K562 (cell line): ENCODE measurements around the gene MEIS2.

Source experiments
- EZH2 ChIP-seq: IDR thresholded peaks from 2 replicates; pipeline ENCODE4 v1.6.1; 2012; ENCODE audit warnings: low read depth, mild to moderate bottlenecking, inconsistent platforms, low read length, borderline replicate concordance
- KLF6 ChIP-seq: fragments of 250-450 bp; sonication (Bioruptor Pico); IDR thresholded peaks from 2 replicates; pipeline ENCODE4 v1.4.0; 2020; ENCODE audit warnings: mild to moderate bottlenecking, moderate library complexity, borderline replicate concordance
- RBBP5 ChIP-seq: fragments of 200-600 bp; sonication (generic); IDR thresholded peaks from 2 replicates; pipeline ENCODE4 v1.6.1; 2012; ENCODE audit warnings: borderline replicate concordance, mild to moderate bottlenecking, low read length, control low read depth, inconsistent platforms; ENCODE audit not compliant: insufficient read depth, poor library complexity, severe bottlenecking
- ZNF24 ChIP-seq: fragments of 450-650 bp; IDR thresholded peaks from 2 replicates; pipeline ENCODE4 v1.6.1; 2016
- ZNF316 ChIP-seq: fragments of 450-650 bp; IDR thresholded peaks from 2 replicates; pipeline ENCODE4 v1.6.1; 2016
- ZNF384 ChIP-seq: IDR thresholded peaks from 2 replicates; pipeline ENCODE4 v1.6.1; 2012; ENCODE audit warnings: low read depth, low read length, improper control_type of control experiment
- ZNF707 ChIP-seq: fragments of 250-450 bp; sonication (Bioruptor Pico); conservative IDR thresholded peaks from 2 replicates; pipeline ENCODE4 v1.8.0; 2022; ENCODE audit warnings: inconsistent platforms, mild to moderate bottlenecking, moderate library complexity
- TF ChIP-seq, protein P1 (sequence below): sonication (generic); formaldehyde crosslinking; IDR thresholded peaks from 2 replicates; pipeline ENCODE4 v1.9.0; 2022; ENCODE audit warnings: mild to moderate bottlenecking, missing genetic modification reagents
- TF ChIP-seq, protein P2 (sequence below), 2 experiments: fragments of 450-650 bp in 1 of 2; IDR thresholded peaks; 2 replicates each; pipeline ENCODE4 v1.6.1; 2011 to 2017; ENCODE audit warnings: low read depth in 2 of 2, antibody characterized with exemption in 1 of 2, borderline replicate concordance in 1 of 2, low read length in 1 of 2, mild to moderate bottlenecking in 1 of 2, mixed read lengths in 1 of 2; ENCODE audit not compliant: control insufficient read depth in 1 of 2
- TF ChIP-seq, protein P3 (sequence below): conservative IDR thresholded peaks from 2 replicates; pipeline ENCODE4 v1.6.1; 2011; ENCODE audit warnings: low read depth, mild to moderate bottlenecking, low read length; ENCODE audit not compliant: control insufficient read depth
- TF ChIP-seq, protein P4 (sequence below): sonication (generic); formaldehyde crosslinking; IDR thresholded peaks from 2 replicates; pipeline ENCODE4 v1.8.0; 2022; ENCODE audit warnings: missing genetic modification reagents, mild to moderate bottlenecking, borderline replicate concordance
- TF ChIP-seq, protein P5 (sequence below), 3 experiments: IDR thresholded peaks in 2 of 3; conservative IDR thresholded peaks in 1 of 3; 2 replicates each; pipeline ENCODE4 v1.5.1; 2011 to 2012; ENCODE audit warnings: low read length in 3 of 3, mild to moderate bottlenecking in 3 of 3, control low read depth in 2 of 3, improper control_type of control experiment in 1 of 3, inconsistent platforms in 1 of 3, low read depth in 1 of 3, mixed read lengths in 1 of 3, moderate library complexity in 1 of 3; ENCODE audit not compliant: insufficient read depth in 2 of 3
- TF ChIP-seq, protein P6 (sequence below): sonication (generic); formaldehyde crosslinking; IDR thresholded peaks from 2 replicates; pipeline ENCODE4 v1.8.0; 2023; ENCODE audit warnings: mild to moderate bottlenecking, missing genetic modification reagents

DNA sequence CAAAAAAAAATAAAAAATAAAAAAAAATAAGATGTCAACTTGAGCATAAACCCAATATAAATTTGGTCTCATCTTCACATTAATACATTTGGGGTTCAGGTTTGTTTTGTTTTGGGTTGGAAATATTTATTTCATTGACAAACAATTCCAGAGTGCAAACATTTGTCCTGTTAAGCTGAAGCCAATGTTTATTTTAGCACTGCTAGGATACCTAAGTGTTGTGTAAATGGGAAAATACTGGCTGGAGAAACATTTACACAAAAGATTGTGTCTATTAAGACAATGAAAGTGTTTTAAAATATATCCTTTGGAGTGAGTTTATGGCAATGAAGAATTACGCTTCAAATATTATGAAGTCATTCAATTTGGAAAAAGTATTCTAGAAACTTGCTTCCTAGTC, 91.1 kb downstream of the MEIS2 start:
- TF ChIP-seq, protein P1, sequence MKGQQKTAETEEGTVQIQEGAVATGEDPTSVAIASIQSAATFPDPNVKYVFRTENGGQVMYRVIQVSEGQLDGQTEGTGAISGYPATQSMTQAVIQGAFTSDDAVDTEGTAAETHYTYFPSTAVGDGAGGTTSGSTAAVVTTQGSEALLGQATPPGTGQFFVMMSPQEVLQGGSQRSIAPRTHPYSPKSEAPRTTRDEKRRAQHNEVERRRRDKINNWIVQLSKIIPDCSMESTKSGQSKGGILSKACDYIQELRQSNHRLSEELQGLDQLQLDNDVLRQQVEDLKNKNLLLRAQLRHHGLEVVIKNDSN (CRISPR knock-in tag) = no peak
- no peak for TF ChIP-seq RBBP5
- TF ChIP-seq, protein P2, sequence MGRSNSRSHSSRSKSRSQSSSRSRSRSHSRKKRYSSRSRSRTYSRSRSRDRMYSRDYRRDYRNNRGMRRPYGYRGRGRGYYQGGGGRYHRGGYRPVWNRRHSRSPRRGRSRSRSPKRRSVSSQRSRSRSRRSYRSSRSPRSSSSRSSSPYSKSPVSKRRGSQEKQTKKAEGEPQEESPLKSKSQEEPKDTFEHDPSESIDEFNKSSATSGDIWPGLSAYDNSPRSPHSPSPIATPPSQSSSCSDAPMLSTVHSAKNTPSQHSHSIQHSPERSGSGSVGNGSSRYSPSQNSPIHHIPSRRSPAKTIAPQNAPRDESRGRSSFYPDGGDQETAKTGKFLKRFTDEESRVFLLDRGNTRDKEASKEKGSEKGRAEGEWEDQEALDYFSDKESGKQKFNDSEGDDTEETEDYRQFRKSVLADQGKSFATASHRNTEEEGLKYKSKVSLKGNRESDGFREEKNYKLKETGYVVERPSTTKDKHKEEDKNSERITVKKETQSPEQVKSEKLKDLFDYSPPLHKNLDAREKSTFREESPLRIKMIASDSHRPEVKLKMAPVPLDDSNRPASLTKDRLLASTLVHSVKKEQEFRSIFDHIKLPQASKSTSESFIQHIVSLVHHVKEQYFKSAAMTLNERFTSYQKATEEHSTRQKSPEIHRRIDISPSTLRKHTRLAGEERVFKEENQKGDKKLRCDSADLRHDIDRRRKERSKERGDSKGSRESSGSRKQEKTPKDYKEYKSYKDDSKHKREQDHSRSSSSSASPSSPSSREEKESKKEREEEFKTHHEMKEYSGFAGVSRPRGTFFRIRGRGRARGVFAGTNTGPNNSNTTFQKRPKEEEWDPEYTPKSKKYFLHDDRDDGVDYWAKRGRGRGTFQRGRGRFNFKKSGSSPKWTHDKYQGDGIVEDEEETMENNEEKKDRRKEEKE (IDR thresholded peaks at IDR 0.05; ENCODE audit: borderline replicate concordance in 1 of 2, control insufficient read depth in 1 of 2, low read depth in 2 of 2, low read length in 1 of 2) = no peak
- TF ChIP-seq KLF6 (CRISPR knock-in tag) = no peak
- TF ChIP-seq ZNF316 = no peak
- TF ChIP-seq, protein P3, sequence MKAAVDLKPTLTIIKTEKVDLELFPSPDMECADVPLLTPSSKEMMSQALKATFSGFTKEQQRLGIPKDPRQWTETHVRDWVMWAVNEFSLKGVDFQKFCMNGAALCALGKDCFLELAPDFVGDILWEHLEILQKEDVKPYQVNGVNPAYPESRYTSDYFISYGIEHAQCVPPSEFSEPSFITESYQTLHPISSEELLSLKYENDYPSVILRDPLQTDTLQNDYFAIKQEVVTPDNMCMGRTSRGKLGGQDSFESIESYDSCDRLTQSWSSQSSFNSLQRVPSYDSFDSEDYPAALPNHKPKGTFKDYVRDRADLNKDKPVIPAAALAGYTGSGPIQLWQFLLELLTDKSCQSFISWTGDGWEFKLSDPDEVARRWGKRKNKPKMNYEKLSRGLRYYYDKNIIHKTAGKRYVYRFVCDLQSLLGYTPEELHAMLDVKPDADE = no peak
- TF ChIP-seq, protein P4, sequence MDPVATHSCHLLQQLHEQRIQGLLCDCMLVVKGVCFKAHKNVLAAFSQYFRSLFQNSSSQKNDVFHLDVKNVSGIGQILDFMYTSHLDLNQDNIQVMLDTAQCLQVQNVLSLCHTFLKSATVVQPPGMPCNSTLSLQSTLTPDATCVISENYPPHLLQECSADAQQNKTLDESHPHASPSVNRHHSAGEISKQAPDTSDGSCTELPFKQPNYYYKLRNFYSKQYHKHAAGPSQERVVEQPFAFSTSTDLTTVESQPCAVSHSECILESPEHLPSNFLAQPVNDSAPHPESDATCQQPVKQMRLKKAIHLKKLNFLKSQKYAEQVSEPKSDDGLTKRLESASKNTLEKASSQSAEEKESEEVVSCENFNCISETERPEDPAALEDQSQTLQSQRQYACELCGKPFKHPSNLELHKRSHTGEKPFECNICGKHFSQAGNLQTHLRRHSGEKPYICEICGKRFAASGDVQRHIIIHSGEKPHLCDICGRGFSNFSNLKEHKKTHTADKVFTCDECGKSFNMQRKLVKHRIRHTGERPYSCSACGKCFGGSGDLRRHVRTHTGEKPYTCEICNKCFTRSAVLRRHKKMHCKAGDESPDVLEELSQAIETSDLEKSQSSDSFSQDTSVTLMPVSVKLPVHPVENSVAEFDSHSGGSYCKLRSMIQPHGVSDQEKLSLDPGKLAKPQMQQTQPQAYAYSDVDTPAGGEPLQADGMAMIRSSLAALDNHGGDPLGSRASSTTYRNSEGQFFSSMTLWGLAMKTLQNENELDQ (CRISPR knock-in tag) = no peak
- TF ChIP-seq ZNF384 = no peak
- no peak for TF ChIP-seq EZH2
- no peak for TF ChIP-seq ZNF707 (CRISPR knock-in tag)
- TF ChIP-seq, protein P5, sequence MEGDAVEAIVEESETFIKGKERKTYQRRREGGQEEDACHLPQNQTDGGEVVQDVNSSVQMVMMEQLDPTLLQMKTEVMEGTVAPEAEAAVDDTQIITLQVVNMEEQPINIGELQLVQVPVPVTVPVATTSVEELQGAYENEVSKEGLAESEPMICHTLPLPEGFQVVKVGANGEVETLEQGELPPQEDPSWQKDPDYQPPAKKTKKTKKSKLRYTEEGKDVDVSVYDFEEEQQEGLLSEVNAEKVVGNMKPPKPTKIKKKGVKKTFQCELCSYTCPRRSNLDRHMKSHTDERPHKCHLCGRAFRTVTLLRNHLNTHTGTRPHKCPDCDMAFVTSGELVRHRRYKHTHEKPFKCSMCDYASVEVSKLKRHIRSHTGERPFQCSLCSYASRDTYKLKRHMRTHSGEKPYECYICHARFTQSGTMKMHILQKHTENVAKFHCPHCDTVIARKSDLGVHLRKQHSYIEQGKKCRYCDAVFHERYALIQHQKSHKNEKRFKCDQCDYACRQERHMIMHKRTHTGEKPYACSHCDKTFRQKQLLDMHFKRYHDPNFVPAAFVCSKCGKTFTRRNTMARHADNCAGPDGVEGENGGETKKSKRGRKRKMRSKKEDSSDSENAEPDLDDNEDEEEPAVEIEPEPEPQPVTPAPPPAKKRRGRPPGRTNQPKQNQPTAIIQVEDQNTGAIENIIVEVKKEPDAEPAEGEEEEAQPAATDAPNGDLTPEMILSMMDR (IDR thresholded peaks at IDR 0.05 in 2 of 3, conservative IDR thresholded peaks at IDR 0.05 in 1 of 3; ENCODE audit: insufficient read depth in 2 of 3, low read depth in 1 of 3, low read length in 3 of 3) = no peak
- TF ChIP-seq, protein P6, sequence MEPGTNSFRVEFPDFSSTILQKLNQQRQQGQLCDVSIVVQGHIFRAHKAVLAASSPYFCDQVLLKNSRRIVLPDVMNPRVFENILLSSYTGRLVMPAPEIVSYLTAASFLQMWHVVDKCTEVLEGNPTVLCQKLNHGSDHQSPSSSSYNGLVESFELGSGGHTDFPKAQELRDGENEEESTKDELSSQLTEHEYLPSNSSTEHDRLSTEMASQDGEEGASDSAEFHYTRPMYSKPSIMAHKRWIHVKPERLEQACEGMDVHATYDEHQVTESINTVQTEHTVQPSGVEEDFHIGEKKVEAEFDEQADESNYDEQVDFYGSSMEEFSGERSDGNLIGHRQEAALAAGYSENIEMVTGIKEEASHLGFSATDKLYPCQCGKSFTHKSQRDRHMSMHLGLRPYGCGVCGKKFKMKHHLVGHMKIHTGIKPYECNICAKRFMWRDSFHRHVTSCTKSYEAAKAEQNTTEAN (CRISPR knock-in tag) = no peak
- TF ChIP-seq ZNF24 = no peak
